Measurements from ENCODE around the gene C6orf52.

The C6orf52 gene

GRCh38 chr6:10633216-10633615, 61.2 kb downstream of the C6orf52 start:
- Histone ChIP-seq H3K4me3 (ENCODE audit: low read length) (no peak overlapping the region), H3K27me3 (ENCODE audit: control insufficient read depth, insufficient read depth, low read length) (no peaks in the 10 kb centered on the region), H3K27ac (ENCODE audit: low read length) (no peak overlapping the region), H3K36me3 (ENCODE audit: control insufficient read depth, low read depth, low read length) (no peaks in the 10 kb centered on the region), H3K9me3 (ENCODE audit: control insufficient read depth, low read depth, low read length) (no peaks in the 10 kb centered on the region), H3K4me1 (ENCODE audit: control insufficient read depth, low read depth, low read length) (no peaks in the 10 kb centered on the region), H3K9ac (ENCODE audit: low read length) (no peak overlapping the region)

GRCh38 chr6:10630178-10630577, 64.2 kb downstream of the C6orf52 start:
- Histone ChIP-seq H3K9me3 (ENCODE audit: control insufficient read depth, low read depth, low read length) (no peaks in the 10 kb centered on the region), H3K27me3 (ENCODE audit: control insufficient read depth, insufficient read depth, low read length) (no peaks in the 10 kb centered on the region), H3K9ac (ENCODE audit: low read length) (no peak overlapping the region), H3K4me1 (ENCODE audit: control insufficient read depth, low read depth, low read length) (no peaks in the 10 kb centered on the region), H3K27ac (ENCODE audit: low read length) (no peak overlapping the region), H3K36me3 (ENCODE audit: control insufficient read depth, low read depth, low read length) (peaks cover 19% of the 10 kb centered on the region), H3K4me3 (ENCODE audit: low read length) (no peak overlapping the region)

GRCh38 chr6:10627800-10628199, 66.6 kb downstream of the C6orf52 start:
- H3K9ac ChIP-seq (ENCODE audit: low read length) = no peak overlapping the region
- H3K9me3 ChIP-seq (ENCODE audit: control insufficient read depth, low read depth, low read length) = no peaks in the 10 kb centered on the region
- H3K27ac ChIP-seq (ENCODE audit: low read length) = no peak overlapping the region
- no peak overlapping the region for H3K4me3 ChIP-seq (ENCODE audit: low read length)
- H3K36me3 ChIP-seq (ENCODE audit: control insufficient read depth, low read depth, low read length) = peaks cover 37% of the 10 kb centered on the region
- H3K27me3 ChIP-seq (ENCODE audit: control insufficient read depth, insufficient read depth, low read length) = no peaks in the 10 kb centered on the region
- no peaks in the 10 kb centered on the region for H3K4me1 ChIP-seq (ENCODE audit: control insufficient read depth, low read depth, low read length)

GRCh38 chr6:10626154-10626741, 68.2 kb downstream of the C6orf52 start:
- Histone ChIP-seq H3K4me3 (ENCODE audit: low read length) (no peak overlapping the region), H3K9me3 (ENCODE audit: control insufficient read depth, low read depth, low read length) (no peaks in the 10 kb centered on the region), H3K27ac (ENCODE audit: low read length) (no peak overlapping the region), H3K27me3 (ENCODE audit: control insufficient read depth, insufficient read depth, low read length) (no peaks in the 10 kb centered on the region), H3K36me3 (ENCODE audit: control insufficient read depth, low read depth, low read length) (peaks cover 46% of the 10 kb centered on the region), H3K4me1 (ENCODE audit: control insufficient read depth, low read depth, low read length) (no peaks in the 10 kb centered on the region), H3K9ac (ENCODE audit: low read length) (no peak overlapping the region)

- H3K9me3 ChIP-seq (ENCODE audit: control insufficient read depth, low read depth, low read length) = no peaks in the 10 kb centered on the region
- no peak overlapping the region for H3K4me3 ChIP-seq (ENCODE audit: low read length)
- peaks cover 49% of the 10 kb centered on the region for H3K36me3 ChIP-seq (ENCODE audit: control insufficient read depth, low read depth, low read length)
- H3K4me1 ChIP-seq (ENCODE audit: control insufficient read depth, low read depth, low read length) = no peaks in the 10 kb centered on the region
- no peak overlapping the region for H3K9ac ChIP-seq (ENCODE audit: low read length)
- no peaks in the 10 kb centered on the region for H3K27me3 ChIP-seq (ENCODE audit: control insufficient read depth, insufficient read depth, low read length)
- H3K27ac ChIP-seq (ENCODE audit: low read length) = no peak overlapping the region
These were observed 69.6 kb downstream of the C6orf52 start for GRCh38 chr6:10624836-10625235.

- no peak overlapping the region for H3K4me3 ChIP-seq (ENCODE audit: low read length)
- peaks cover 42% of the 10 kb centered on the region for H3K36me3 ChIP-seq (ENCODE audit: control insufficient read depth, low read depth, low read length)
- H3K9ac ChIP-seq (ENCODE audit: low read length) = no peak overlapping the region
- H3K4me1 ChIP-seq (ENCODE audit: control insufficient read depth, low read depth, low read length) = no peaks in the 10 kb centered on the region
- no peaks in the 10 kb centered on the region for H3K9me3 ChIP-seq (ENCODE audit: control insufficient read depth, low read depth, low read length)
- H3K27ac ChIP-seq (ENCODE audit: low read length) = no peak overlapping the region
- no peaks in the 10 kb centered on the region for H3K27me3 ChIP-seq (ENCODE audit: control insufficient read depth, insufficient read depth, low read length)
These were observed 72.6 kb downstream of the C6orf52 start for GRCh38 chr6:10621847-10622246.
